Measurements from ENCODE around the gene RAB18.

The RAB18 gene

GRCh38 chr10:27481486-27481885 lies 22.6 kb upstream of the RAB18 start:
- H3K4me1 ChIP-seq: no peaks in the 10 kb centered on the region
- peaks cover 0 to 2% of the 10 kb centered on the region in 2 donors for H3K27me3 ChIP-seq
- intact Hi-C loops (cut with DNase I; ENCODE audit: low total_unique reads): no loop called here
- no peak for DNase-seq
- H3K27ac ChIP-seq: no peak overlapping the region
- H3K9me3 ChIP-seq: no peaks in the 10 kb centered on the region
- H3K36me3 ChIP-seq: no peaks in the 10 kb centered on the region
- H3K4me3 ChIP-seq: no peak overlapping the region
- TF ChIP-seq CTCF (IDR thresholded peaks at IDR 0.05): no peak

- Histone ChIP-seq H3K4me1 (no peaks in the 10 kb centered on the region), H3K9me3 (no peaks in the 10 kb centered on the region), H3K36me3 (no peaks in the 10 kb centered on the region), H3K27me3 (peaks cover 0 to 7% of the 10 kb centered on the region in 2 donors), H3K4me3 (no peak overlapping the region), H3K27ac (no peak overlapping the region)
- no peak for TF ChIP-seq CTCF (IDR thresholded peaks at IDR 0.05)
- DNase-seq: no peak
- intact Hi-C loops (cut with DNase I; ENCODE audit: low total_unique reads): no loop called here
Measured at GRCh38 chr10:27482984-27483956, 20.8 kb upstream of the RAB18 start.

GRCh38 chr10:27485368-27485767 lies 18.7 kb upstream of the RAB18 start:
- no peak overlapping the region for H3K27ac ChIP-seq
- H3K27me3 ChIP-seq: peaks cover 0 to 7% of the 10 kb centered on the region in 2 donors
- H3K4me3 ChIP-seq: no peak overlapping the region
- TF ChIP-seq CTCF (IDR thresholded peaks at IDR 0.05): no peak
- H3K4me1 ChIP-seq: no peaks in the 10 kb centered on the region
- H3K36me3 ChIP-seq: no peaks in the 10 kb centered on the region
- intact Hi-C loops (cut with DNase I; ENCODE audit: low total_unique reads): no loop called here
- no peaks in the 10 kb centered on the region for H3K9me3 ChIP-seq
- DNase-seq: no peak

- Histone ChIP-seq H3K4me1 (no peaks in the 10 kb centered on the region), H3K4me3 (no peak overlapping the region), H3K27ac (no peak overlapping the region), H3K36me3 (no peaks in the 10 kb centered on the region), H3K9me3 (peaks cover 0 to 2% (median 0%) of the 10 kb centered on the region in 3 donors), H3K27me3 (peaks cover 0 to 10% of the 10 kb centered on the region in 2 donors)
- no peak for DNase-seq
- intact Hi-C loops (cut with DNase I; ENCODE audit: low total_unique reads): no loop called here
- no peak for TF ChIP-seq CTCF (IDR thresholded peaks at IDR 0.05)
Measured at GRCh38 chr10:27485986-27486385, 18.1 kb upstream of the RAB18 start.

- Histone ChIP-seq H3K9me3 (peaks cover 0 to 5% (median 0%) of the 10 kb centered on the region in 3 donors), H3K27ac (no peak overlapping the region), H3K27me3 (peaks cover 0 to 7% of the 10 kb centered on the region in 2 donors), H3K4me1 (no peaks in the 10 kb centered on the region), H3K4me3 (no peak overlapping the region), H3K36me3 (no peaks in the 10 kb centered on the region)
- no peak for DNase-seq
- no peak for TF ChIP-seq CTCF (IDR thresholded peaks at IDR 0.05)
- intact Hi-C loops (cut with DNase I; ENCODE audit: low total_unique reads): no loop called here
Measured at GRCh38 chr10:27490807-27491206, 13.3 kb upstream of the RAB18 start.

Data from tibial artery (tissue), 4 donors.